Fibroblast of the conjunctiva (primary cell): ENCODE data around the gene FTH1.
"Not testable (repeated sequence)": the region's sequence is repeated elsewhere in the genome, so short reads cannot be mapped to it uniquely, and the experiment has no call there.

Experiments used
- DNase-seq: peaks from one replicate; pipeline ENCODE4 v3.0.0-alpha.2; 2010; ENCODE audit warnings: low read depth

The FTH1 gene

GRCh38 chr11:61967116-61967923, at the start of gene FTH1:
TSS of gene FTH1 (minus strand) at chr11:61967634. CDS start at chr11:61967425, 209 bp downstream.
- peak; percentile 87 for DNase-seq

- no peak for DNase-seq
Observed at GRCh38 chr11:62015615-62016014, 48.2 kb upstream of the FTH1 start.

GRCh38 chr11:62013537-62014476, 46.4 kb upstream of the FTH1 start:
- DNase-seq = no peak

GRCh38 chr11:62012832-62013461, 45.5 kb upstream of the FTH1 start:
- no peak for DNase-seq

- no peak for DNase-seq
Observed at GRCh38 chr11:62012451-62012831, 45.0 kb upstream of the FTH1 start.

GRCh38 chr11:62011881-62012280, 44.4 kb upstream of the FTH1 start:
- DNase-seq = no peak

- DNase-seq = no peak
Observed at GRCh38 chr11:62010935-62011528, 43.6 kb upstream of the FTH1 start.

- no peak for DNase-seq
Observed at GRCh38 chr11:62008193-62008592, 40.8 kb upstream of the FTH1 start.

GRCh38 chr11:62004473-62004872, 37.0 kb upstream of the FTH1 start:
- peak; percentile 82 for DNase-seq

- DNase-seq = not testable (repeated sequence)
Observed at GRCh38 chr11:62002283-62002682, 34.8 kb upstream of the FTH1 start.

- no peak for DNase-seq
Observed at GRCh38 chr11:62001450-62002191, 34.2 kb upstream of the FTH1 start.

- DNase-seq = no peak
Observed at GRCh38 chr11:62000539-62001446, 33.4 kb upstream of the FTH1 start.

- no peak for DNase-seq
Observed at GRCh38 chr11:61999141-61999975, 31.9 kb upstream of the FTH1 start.

GRCh38 chr11:61996933-61997332, 29.5 kb upstream of the FTH1 start:
- no peak for DNase-seq

- no peak for DNase-seq
Observed at GRCh38 chr11:61994981-61995380, 27.5 kb upstream of the FTH1 start.

- no peak for DNase-seq
Observed at GRCh38 chr11:61985869-61986268, 18.4 kb upstream of the FTH1 start.

- no peak for DNase-seq
Observed at GRCh38 chr11:61983419-61983818, 16.0 kb upstream of the FTH1 start.

GRCh38 chr11:61980783-61981541, 13.5 kb upstream of the FTH1 start:
- no peak for DNase-seq
